Measurements from ENCODE around the gene ARL2.
"Not testable (repeated sequence)": the region's sequence is repeated elsewhere in the genome, so short reads cannot be mapped to it uniquely, and the experiment has no call there.

Gene ARL2

DNA sequence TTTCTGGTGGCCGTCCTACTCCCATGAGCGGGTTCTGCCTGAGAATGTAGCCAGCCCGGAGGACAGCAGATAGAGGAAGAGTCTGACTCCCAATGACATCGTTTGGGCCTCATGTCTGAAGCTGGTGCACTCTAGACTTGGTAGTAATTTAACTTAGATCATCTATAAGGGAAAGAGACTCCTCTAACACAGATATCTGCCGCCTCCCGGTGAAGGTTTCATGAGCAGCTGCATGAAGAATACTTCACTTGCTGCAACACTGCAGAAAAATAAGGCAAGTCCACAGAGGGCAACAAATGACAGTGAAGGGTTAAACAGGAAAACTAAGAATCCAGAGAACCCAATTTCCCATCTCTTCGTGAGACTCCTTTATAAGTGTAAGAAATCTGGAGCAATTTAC lies 5.9 kb upstream of the ARL2 start:
- no peak for DNase-seq (ENCODE audit: low read depth in 2 of 2)

- no peak for DNase-seq (ENCODE audit: low read depth in 2 of 2)
These were observed 5.1 kb upstream of the ARL2 start for GRCh38 chr11:65008873-65009272.

GRCh38 chr11:65013130-65013887 lies 651 bp upstream of the ARL2 start:
- peak; percentile 80 to 82 for DNase-seq (ENCODE audit: low read depth in 2 of 2)

GRCh38 chr11:65014726-65015227 lies 817 bp downstream of the ARL2 start:
- DNase-seq (ENCODE audit: low read depth in 2 of 2): peak in 1 of 2 donors; percentile 2

DNA sequence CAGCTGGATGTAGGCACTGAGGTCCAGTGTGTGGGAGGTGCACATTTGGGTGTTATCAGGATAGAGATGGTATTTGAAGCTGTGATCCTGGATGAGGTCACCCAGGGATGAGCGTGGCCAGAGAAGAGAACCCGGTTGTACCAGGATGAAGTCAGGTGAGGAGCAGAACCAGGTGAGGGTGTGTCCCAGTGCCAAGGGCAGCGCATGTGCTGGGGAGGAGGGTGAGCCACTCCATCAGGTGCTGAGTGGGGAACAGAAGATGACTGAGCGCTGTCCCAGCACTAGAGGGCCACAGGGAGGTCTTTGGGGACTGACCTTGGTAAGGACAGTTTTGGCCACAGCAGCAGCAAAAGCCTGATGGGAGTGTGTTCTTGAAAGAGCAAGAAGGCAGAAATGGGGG lies 2.7 kb downstream of the ARL2 start:
- DNase-seq (ENCODE audit: low read depth in 2 of 2): no peak

GRCh38 chr11:65017937-65018336 lies 4.0 kb downstream of the ARL2 start:
- DNase-seq (ENCODE audit: low read depth in 2 of 2): no peak

DNA sequence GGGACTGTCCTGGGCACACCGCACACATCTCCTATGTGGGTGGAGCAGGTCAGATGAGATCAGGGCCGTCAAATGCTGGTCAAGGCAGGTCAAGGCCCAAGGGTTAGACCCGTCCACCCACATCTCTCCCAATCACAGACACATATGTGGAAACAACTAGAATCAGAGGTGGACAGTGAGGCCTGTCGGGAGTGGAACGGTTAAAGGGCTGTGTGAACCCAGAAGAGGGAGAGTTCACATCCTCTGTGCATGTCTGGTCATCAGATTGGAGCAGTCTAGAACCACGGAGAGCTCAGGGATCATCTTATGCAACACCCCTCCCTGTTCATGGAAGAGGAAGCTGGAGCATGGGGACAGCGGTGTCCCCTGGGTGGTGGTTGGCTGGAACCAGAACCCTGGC lies 5.9 kb downstream of the ARL2 start:
- DNase-seq (ENCODE audit: low read depth in 2 of 2): no peak

GRCh38 chr11:65021003-65021402 lies 7.0 kb downstream of the ARL2 start:
- no peak for DNase-seq (ENCODE audit: low read depth in 2 of 2)

DNA sequence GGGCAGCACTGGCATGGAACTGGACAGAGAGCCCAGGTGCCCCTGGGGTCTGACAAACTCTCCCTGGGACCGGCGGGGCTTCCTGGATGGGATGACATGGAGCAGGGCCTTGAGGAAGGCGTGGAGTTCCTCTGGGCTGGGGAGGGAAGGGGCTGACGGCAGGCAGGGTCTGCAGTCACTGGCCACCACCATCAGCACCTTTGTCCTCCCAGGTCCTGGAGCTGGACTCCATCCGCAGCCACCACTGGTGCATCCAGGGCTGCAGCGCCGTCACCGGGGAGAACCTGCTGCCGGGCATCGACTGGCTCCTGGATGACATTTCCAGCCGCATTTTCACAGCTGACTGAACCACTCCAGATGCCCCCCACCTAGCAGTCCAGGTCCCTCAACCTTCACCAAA lies 7.5 kb downstream of the ARL2 start:
- DNase-seq (ENCODE audit: low read depth in 2 of 2): no peak

DNA sequence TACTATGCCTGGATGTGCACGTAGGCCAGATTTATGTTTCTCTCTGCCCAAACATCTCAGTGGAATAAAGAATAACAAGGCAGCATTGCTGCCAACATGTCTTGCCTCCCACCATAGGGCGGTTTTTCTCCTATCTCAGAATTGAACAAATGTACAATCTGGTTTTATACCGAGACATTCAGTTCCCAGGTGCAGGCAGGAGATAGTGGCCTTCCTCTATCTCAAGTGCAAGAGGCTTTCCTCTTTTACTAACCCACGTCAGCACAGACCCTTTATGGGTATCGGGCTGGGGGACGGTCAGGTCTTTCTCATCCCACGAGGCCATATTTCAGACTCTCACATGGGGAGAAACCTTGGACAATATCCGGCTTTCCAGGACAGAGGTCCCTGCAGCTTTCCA lies 9.5 kb downstream of the ARL2 start:
- DNase-seq (ENCODE audit: low read depth in 2 of 2): not testable (repeated sequence)

- no peak for DNase-seq (ENCODE audit: low read depth in 2 of 2)
These were observed 12.8 kb downstream of the ARL2 start for GRCh38 chr11:65026810-65027209.

DNA sequence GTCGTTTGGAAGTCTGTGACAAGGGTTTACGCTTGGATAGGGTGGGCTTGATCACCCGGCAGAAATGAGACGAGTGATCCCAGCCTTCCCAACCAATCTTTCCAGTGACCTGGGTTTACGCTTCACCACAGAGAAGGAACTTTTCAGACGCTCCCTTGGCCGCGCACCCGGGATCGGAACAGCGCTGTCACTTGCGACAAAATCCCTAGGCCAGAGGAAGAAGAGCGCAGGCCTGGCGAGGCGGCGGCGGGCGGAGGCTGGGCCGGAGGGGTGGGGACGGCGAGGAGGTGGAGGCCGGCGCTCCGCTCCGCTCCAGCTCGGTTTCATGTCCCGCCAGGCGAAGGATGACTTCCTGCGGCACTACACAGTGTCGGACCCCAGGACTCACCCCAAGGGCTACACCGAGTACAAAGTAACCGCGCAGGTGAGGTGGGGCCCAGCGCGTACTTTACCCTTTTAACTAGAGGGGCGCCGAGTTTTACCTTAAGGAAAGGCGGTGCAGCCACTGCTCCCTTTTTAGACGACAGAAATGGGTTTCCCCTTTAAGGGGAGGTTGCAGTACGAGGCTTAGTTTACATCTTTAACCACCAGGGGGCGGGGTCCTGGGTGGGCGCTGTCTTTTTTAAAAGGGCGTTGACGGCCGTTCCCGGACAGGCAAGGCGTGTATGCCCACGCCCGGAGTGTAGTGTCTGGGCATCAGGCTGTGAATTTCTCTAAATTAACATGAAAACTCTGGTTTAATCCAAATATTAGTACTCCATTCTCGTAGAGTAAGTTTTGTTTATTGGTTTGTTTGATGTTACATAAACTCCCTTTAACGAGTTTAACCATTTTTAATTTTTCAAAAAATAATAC lies 13.5 kb downstream of the ARL2 start, which contains the start of gene SNX15:
Gene SNX15, plus strand, starts transcription at position 227 of the 855 bp plus-strand sequence. Its CDS starts 99 bp downstream, at position 326.
- DNase-seq (ENCODE audit: low read depth in 2 of 2): peak; percentile 65 to 79

DNA sequence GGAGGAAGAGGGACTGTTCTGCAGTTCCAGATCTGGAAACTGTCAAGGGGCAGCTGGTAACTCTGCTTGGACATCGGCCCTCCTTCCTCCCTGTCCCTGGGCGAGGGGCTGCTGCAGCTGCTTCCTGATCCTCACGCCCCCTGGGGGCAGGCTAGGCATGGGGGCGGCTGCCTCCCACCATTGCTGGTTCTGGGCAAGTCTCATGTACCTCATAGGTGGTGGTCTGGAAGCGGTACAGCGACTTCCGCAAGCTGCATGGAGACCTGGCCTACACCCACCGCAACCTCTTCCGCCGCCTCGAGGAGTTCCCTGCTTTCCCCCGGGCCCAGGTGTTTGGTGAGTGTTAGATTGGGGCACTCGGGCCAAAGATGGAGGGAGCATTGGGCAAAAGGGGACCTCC lies 18.3 kb downstream of the ARL2 start:
- DNase-seq (ENCODE audit: low read depth in 2 of 2): no peak

GRCh38 chr11:65034423-65034822 lies 20.5 kb downstream of the ARL2 start:
- no peak for DNase-seq (ENCODE audit: low read depth in 2 of 2)

- DNase-seq (ENCODE audit: low read depth in 2 of 2): no peak
These were observed 21.6 kb downstream of the ARL2 start for GRCh38 chr11:65035579-65035978.

DNA sequence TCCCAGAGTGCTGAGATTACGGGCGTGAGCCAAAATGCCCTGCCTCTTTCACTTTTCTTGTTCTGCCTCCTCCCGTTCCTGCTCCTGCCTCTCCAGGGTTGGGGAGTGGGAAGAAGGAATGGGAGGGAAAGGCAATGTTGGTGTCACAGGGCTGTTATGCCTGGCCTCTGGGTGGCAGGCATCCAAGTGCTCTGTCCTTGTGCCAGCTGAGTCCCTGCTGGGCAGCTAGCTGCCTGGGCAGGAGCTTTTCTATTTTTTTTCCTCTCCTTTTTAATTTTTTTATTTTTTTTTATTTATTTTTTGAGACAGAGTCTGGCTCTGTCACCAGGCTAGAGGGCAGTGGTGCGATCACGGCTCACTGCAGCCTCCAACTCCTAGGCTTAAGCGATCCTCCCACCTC lies 23.0 kb downstream of the ARL2 start:
- DNase-seq (ENCODE audit: low read depth in 2 of 2): no peak

DNA sequence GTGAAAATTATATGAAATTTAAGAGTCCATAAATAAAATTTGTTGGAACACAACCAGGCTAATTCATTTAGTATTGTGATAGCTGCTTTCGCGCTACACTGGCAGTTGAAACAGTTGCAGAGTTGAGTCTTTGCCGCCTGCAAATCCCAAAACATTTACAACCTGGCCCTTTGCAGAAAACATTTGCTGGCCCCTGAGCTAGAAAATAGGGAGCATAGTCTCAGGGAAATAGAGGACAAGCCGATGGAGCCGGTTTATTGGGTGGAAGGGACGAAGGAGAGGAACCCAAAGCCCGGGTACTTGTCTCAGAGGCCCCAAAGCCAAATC lies 26.5 kb downstream of the ARL2 start:
- DNase-seq (ENCODE audit: low read depth in 2 of 2): no peak

DNA sequence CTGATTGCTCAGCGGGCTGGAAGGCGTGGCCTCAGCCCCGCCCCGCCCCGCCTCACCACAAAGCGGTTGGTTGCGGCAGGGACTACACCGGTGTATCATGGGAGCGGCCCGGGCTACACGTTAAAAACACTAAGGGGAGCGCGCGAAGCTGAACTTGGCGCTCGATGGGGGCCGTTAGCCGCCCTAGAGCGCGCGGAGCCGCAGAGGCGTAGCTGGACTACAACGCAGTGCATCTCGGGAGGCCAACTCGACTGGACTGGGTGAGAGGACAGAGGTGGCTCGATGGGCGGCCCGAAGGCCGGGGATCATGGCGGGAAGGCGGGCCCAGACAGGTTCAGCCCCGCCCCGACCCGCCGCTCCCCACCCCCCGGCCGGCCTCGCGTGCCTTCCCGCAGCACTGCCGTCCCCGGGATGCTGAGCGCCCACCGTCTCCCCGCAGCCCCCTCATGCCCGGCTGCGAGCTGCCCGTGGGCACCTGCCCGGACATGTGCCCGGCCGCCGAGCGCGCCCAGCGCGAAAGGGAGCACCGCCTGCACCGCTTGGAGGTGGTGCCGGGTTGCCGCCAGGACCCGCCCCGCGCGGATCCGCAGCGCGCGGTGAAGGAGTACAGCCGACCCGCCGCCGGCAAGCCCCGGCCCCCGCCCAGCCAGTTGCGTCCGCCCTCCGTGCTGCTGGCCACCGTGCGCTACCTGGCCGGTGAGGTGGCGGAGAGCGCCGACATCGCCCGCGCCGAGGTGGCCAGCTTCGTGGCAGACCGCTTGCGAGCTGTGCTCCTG lies 27.1 kb downstream of the ARL2 start, which contains the start of gene SAC3D1:
Gene SAC3D1, plus strand, starts transcription at position 364 of the 776 bp plus-strand sequence. Its CDS starts 83 bp downstream, at position 447.
- peak; percentile 57 to 63 for DNase-seq (ENCODE audit: low read depth in 2 of 2)

DNA sequence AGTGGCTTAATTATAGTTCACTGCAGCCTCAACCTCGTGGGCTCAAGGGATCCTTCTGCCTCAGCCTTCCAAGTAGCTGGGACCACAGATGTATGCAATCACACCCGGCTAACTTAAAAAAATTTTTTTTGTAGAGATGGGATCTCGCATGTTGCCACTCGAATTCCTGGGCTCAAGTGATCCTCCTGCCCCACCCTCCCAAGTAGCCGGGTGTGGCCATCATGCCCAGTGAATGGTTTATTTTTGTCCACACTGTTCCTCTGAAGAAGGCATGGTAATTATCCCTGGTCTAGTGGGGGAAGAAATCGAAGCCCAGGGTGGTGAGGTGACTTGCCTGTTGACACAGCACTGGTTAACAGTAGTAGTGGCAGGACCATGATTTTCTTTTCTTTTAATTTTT lies 28.9 kb downstream of the ARL2 start:
- no peak for DNase-seq (ENCODE audit: low read depth in 2 of 2)

DNA sequence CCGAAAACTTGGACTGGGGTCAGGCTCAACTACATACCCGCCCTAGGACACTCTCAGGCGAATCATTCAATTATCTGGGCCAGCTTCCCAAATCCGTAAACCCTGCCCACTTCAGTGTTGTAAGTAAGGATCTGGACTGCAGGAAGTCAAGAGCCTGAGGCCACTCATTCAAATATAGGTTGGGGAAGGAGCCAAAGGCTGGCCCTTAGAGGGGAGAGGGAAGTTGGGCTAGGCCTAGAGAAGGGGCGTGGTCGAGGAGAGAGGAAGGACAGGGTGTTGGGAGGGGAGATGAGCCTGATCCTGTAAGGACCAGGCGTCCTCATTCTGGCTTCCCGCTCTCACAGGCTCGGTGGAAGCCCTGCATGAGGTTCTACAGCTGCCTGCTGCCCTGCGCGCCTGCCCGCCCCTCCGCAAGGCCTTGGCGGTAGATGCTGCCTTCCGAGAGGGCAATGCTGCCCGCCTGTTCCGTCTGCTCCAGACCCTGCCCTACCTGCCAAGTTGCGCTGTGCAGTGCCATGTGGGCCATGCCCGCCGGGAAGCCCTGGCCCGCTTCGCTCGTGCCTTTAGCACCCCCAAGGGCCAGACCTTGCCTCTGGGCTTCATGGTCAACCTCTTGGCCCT lies 30.0 kb downstream of the ARL2 start:
- no peak for DNase-seq (ENCODE audit: low read depth in 2 of 2)

DNA sequence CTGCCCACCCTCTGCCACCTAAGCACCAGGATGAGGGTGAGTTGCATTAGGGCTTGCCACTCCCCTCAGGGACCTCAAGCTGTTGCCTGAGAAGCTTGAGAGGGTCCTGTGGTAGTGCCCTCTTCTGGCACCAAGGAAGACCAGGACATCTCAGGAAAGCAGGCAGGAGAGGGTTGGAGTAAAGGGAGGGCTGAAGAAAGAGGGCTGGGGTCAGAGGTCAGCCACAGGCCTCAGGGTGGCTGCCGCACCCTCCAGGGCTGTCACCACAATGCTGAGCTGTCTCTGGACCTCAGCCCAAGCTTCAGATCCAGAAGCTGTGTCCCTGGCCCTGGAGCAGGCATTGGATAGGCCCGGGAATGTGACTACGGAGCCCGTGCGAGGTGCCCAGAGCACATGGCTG lies 31.1 kb downstream of the ARL2 start:
- DNase-seq (ENCODE audit: low read depth in 2 of 2): no peak

DNA sequence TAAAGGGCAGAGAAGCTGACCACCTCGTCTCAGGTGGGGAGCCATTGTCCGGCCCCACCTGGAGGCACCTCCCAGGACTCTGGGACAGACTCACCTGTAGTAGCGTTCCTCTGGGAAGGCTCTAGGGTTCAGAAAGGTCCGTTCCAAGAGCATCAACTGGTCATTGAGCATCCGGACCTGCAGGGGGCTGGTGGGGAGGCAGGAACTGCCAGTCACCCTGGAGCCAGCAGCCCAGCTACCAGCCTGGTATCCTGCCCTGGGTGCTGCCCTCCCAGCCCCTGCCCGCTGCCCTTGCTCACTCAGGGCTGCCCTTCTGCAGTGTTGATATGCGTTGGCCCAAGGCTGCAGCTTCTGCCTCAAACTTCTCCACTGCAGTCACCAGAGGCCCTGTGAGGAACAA lies 31.8 kb downstream of the ARL2 start:
- no peak for DNase-seq (ENCODE audit: low read depth in 2 of 2)
